WTC11 (cell line): Measurements from ENCODE around the gene NRROS. TPM values are rescaled to one million over a fixed set of nuclear protein-coding genes. Genes with fewer than 3 reads are reported as not detected.

ENCODE experiments used
- ATAC-seq: fragments of 200-7000 bp; cut with Tn5 transposase; 2 replicates; pipeline ENCODE4 v1.10.0; 2021; ENCODE audit warnings: mild to moderate bottlenecking, moderate library complexity
- Bru-seq: library from RNA; stranded (reverse); fragments of 400-500 nt; gene quantifications from one replicate; lab custom pipeline; 2021; lab: Mats Ljungman, UMichigan
- CTCF ChIA-PET: fragments of 300-600 bp; sonication (Branson Sonifier 250); formaldehyde crosslinking; loops from one replicate; lab custom pipeline; 2021; ENCODE audit warnings: antibody characterized with exemption; lab: Charles Lee
- POLR2A ChIA-PET: fragments of 350-600 bp; sonication (Branson Sonifier 250); formaldehyde crosslinking; loops from one replicate; lab custom pipeline; 2021; ENCODE audit warnings: antibody characterized with exemption; lab: Charles Lee
- DNase-seq: peaks from one replicate; pipeline ENCODE4 v3.0.0; 2021; ENCODE audit warnings: low spot score
- H3K27ac Mint-ChIP-seq: 2 replicates; pipeline ENCODE4 v1.8.0; 2021; ENCODE audit warnings: mixed read lengths
- H3K27me3 Mint-ChIP-seq: 2 replicates; pipeline ENCODE4 v1.8.0; 2021; ENCODE audit warnings: low read depth, mild to moderate bottlenecking, moderate library complexity, mixed read lengths
- H3K36me3 Mint-ChIP-seq: 2 replicates; pipeline ENCODE4 v1.8.0; 2021; ENCODE audit warnings: mixed read lengths
- H3K4me1 Mint-ChIP-seq: 2 replicates; pipeline ENCODE4 v1.8.0; 2022; ENCODE audit warnings: mixed read lengths
- H3K4me3 Mint-ChIP-seq: 2 replicates; pipeline ENCODE4 v1.8.0; 2021; ENCODE audit warnings: mild to moderate bottlenecking, moderate library complexity, mixed read lengths
- H3K9me3 Mint-ChIP-seq: 2 replicates; pipeline ENCODE4 v1.8.0; 2021; ENCODE audit warnings: mixed read lengths
- ARID4B ChIP-seq: sonication (generic); formaldehyde crosslinking; IDR thresholded peaks from 2 replicates; pipeline ENCODE4 v1.8.0; 2023; ENCODE audit warnings: missing genetic modification reagents, mild to moderate bottlenecking, borderline replicate concordance
- CTCF ChIP-seq: fragments of 200-600 bp; IDR thresholded peaks from 2 replicates; pipeline ENCODE4 v1.8.0; 2022; ENCODE audit warnings: antibody characterized with exemption
- GTF2I ChIP-seq: fragments of 250-450 bp; sonication (Bioruptor Pico); conservative IDR thresholded peaks from 2 replicates; pipeline ENCODE4 v1.4.0; 2021; ENCODE audit warnings: mild to moderate bottlenecking
- HMGXB4 ChIP-seq: sonication (generic); formaldehyde crosslinking; IDR thresholded peaks from 2 replicates; pipeline ENCODE4 v1.8.1; 2023; ENCODE audit warnings: mild to moderate bottlenecking, moderate library complexity, missing genetic modification reagents
- MAX ChIP-seq: sonication (generic); formaldehyde crosslinking; IDR thresholded peaks from 2 replicates; pipeline ENCODE4 v1.8.0; 2022; ENCODE audit warnings: mild to moderate bottlenecking, missing genetic modification reagents
- PRDM15 ChIP-seq: sonication (generic); formaldehyde crosslinking; IDR thresholded peaks from 2 replicates; pipeline ENCODE4 v1.8.0; 2022; ENCODE audit warnings: missing genetic modification reagents
- RELA ChIP-seq: sonication (generic); formaldehyde crosslinking; IDR thresholded peaks from 2 replicates; pipeline ENCODE4 v1.8.1; 2022; ENCODE audit warnings: missing genetic modification reagents, mild to moderate bottlenecking, borderline replicate concordance
- RORB ChIP-seq: fragments of 250-450 bp; sonication (Bioruptor Pico); IDR thresholded peaks from 2 replicates; pipeline ENCODE4 v1.9.0; 2021; ENCODE audit warnings: mild to moderate bottlenecking
- USF1 ChIP-seq: sonication (generic); formaldehyde crosslinking; IDR thresholded peaks from 2 replicates; pipeline ENCODE4 v1.8.0; 2022; ENCODE audit warnings: mild to moderate bottlenecking, missing genetic modification reagents
- USF2 ChIP-seq: sonication (generic); formaldehyde crosslinking; IDR thresholded peaks from 2 replicates; pipeline ENCODE4 v1.8.1; 2023; ENCODE audit warnings: mild to moderate bottlenecking, missing genetic modification reagents, moderate library complexity
- long read RNA-seq, 3 experiments: library from RNA in 1 of 3; library from capped mRNA in 1 of 3; library from polyadenylated mRNA in 1 of 3; unstranded in 2 of 3; stranded (forward) in 1 of 3; transcript quantifications; one replicate each; pipeline ENCODE4 v2.0.0, GENCODE V29; 2021
- total RNA-seq: library from RNA; stranded (reverse); gene quantifications from 3 replicates; pipeline ENCODE4 v1.2.3, GENCODE V29; 2021

The NRROS gene
- total RNA-seq: 3.1 to 5.1 TPM (median 4.9 TPM) in 3 replicates
- percentile 47 among the genes with signal in this experiment for Bru-seq, nascent RNA
- long read RNA-seq, experiment 1, partial matches to known transcripts: 0 of 1 reads
- long read RNA-seq, experiment 1, other reads (novel, unspliced or antisense): 0 of 1 reads
- long read RNA-seq, experiment 2, partial matches to known transcripts: 0 of 2 reads
- long read RNA-seq, experiment 2, other reads (novel, unspliced or antisense): 0 of 2 reads
- long read RNA-seq, experiment 3: 0 reads

- ATAC-seq (peak; percentile 82), DNase-seq (peak; percentile 62)
- no peaks in the 10 kb centered on the region for H3K9me3 Mint-ChIP-seq
- H3K27ac Mint-ChIP-seq: peak within 1 kb of the TSS; percentile 57; the same call in 1 of the 2 replicates
- TF ChIP-seq PRDM15 (0 out of 2 replicates have a peak, but pooled peaks have one; percentile 17), HMGXB4 (CRISPR knock-in tag) (peak; percentile 70; the same call in 1 of the 2 replicates), CTCF (no peak), RORB (CRISPR knock-in tag) (no peak), USF2 (CRISPR knock-in tag) (peak; percentile 72), ARID4B (CRISPR knock-in tag) (0 out of 2 replicates have a peak, but pooled peaks have one; percentile 41), RELA (peak; percentile 17; the same call in 1 of the 2 replicates), USF1 (CRISPR knock-in tag) (peak; percentile 72), MAX (CRISPR knock-in tag) (peak; percentile 51; the same call in 1 of the 2 replicates), GTF2I (CRISPR knock-in tag) (peak; percentile 57; the same call in 1 of the 2 replicates)
- ChIA-PET CTCF (interaction anchor here (1.4 to 1.7 kb wide), 2 partner anchors 30 to 46 kb away, joined by 4 to 7 read pairs; no protein-coding TSS in a partner anchor), POLR2A (interaction anchor here (0.6 kb wide), 2 partner anchors 166 to 303 kb away, joined by 3 to 4 read pairs; partner anchors contain the start of gene NCBP2)
- H3K36me3 Mint-ChIP-seq: no peaks in the 10 kb centered on the region
- peaks cover 23% of the 10 kb centered on the region for H3K27me3 Mint-ChIP-seq
- peak within 1 kb of the TSS; percentile 62 for H3K4me3 Mint-ChIP-seq
- H3K4me1 Mint-ChIP-seq: peaks cover 32% of the 10 kb centered on the region
These were observed at the start of gene NRROS for GRCh38 chr3:196639483-196640296. TSS of gene NRROS (plus strand) at chr3:196639694. CDS start at chr3:196654540, 14,846 bp downstream.
